ENCODE measurements around the gene SPATS2L.

Gene SPATS2L

GRCh38 chr2:200353874-200354273 lies 47.4 kb downstream of the SPATS2L start:
- no peak overlapping the region for H3K4me2 ChIP-seq (ENCODE audit: low read length)
- H3K4me1 ChIP-seq (ENCODE audit: control insufficient read depth, low read length) = no peaks in the 10 kb centered on the region
- no peak overlapping the region for H3K27ac ChIP-seq (ENCODE audit: low read depth, low read length)
- H3K79me2 ChIP-seq (ENCODE audit: control insufficient read depth, low read length) = no peaks in the 10 kb centered on the region
- no peaks in the 10 kb centered on the region for H3K9me2 ChIP-seq (replicated peaks; ENCODE audit: control insufficient read depth, low read length)
- H3K36me3 ChIP-seq (ENCODE audit: control insufficient read depth, low read length) = no peaks in the 10 kb centered on the region
- no peaks in the 10 kb centered on the region for H3F3A ChIP-seq (ENCODE audit: control insufficient read depth, insufficient read depth)
- no peak for TF ChIP-seq CTCF (IDR thresholded peaks at IDR 0.05; ENCODE audit: low read depth, low read length, poor library complexity, severe bottlenecking)
- TF ChIP-seq EZH2phosphoT487 (IDR thresholded peaks at IDR 0.05; ENCODE audit: borderline replicate concordance, low read length) = no peak
- H3K9me3 ChIP-seq (ENCODE audit: control insufficient read depth, insufficient read depth, low read length) = no peaks in the 10 kb centered on the region
- no peak overlapping the region for H3K4me3 ChIP-seq (ENCODE audit: low read length)
- H4K20me1 ChIP-seq (ENCODE audit: control insufficient read depth, insufficient read depth, low read depth, low read length) = no peaks in the 10 kb centered on the region
- H3K27me3 ChIP-seq (ENCODE audit: control insufficient read depth, low read length) = peaks cover 6% of the 10 kb centered on the region; the same call in 1 of the 2 replicates

- no peaks in the 10 kb centered on the region for H3K36me3 ChIP-seq (ENCODE audit: control insufficient read depth, low read length)
- no peaks in the 10 kb centered on the region for H3F3A ChIP-seq (ENCODE audit: control insufficient read depth, insufficient read depth)
- no peaks in the 10 kb centered on the region for H4K20me1 ChIP-seq (ENCODE audit: control insufficient read depth, insufficient read depth, low read depth, low read length)
- H3K4me3 ChIP-seq (ENCODE audit: low read length) = no peak overlapping the region
- no peaks in the 10 kb centered on the region for H3K4me1 ChIP-seq (ENCODE audit: control insufficient read depth, low read length)
- H3K27ac ChIP-seq (ENCODE audit: low read depth, low read length) = no peak overlapping the region
- peaks cover 6% of the 10 kb centered on the region; the same call in 1 of the 2 replicates for H3K27me3 ChIP-seq (ENCODE audit: control insufficient read depth, low read length)
- TF ChIP-seq CTCF (IDR thresholded peaks at IDR 0.05; ENCODE audit: low read depth, low read length, poor library complexity, severe bottlenecking) = no peak
- TF ChIP-seq EZH2phosphoT487 (IDR thresholded peaks at IDR 0.05; ENCODE audit: borderline replicate concordance, low read length) = no peak
- no peaks in the 10 kb centered on the region for H3K9me3 ChIP-seq (ENCODE audit: control insufficient read depth, insufficient read depth, low read length)
- no peak overlapping the region for H3K4me2 ChIP-seq (ENCODE audit: low read length)
- no peaks in the 10 kb centered on the region for H3K79me2 ChIP-seq (ENCODE audit: control insufficient read depth, low read length)
- no peaks in the 10 kb centered on the region for H3K9me2 ChIP-seq (replicated peaks; ENCODE audit: control insufficient read depth, low read length)
Observed at GRCh38 chr2:200354833-200355751, 48.6 kb downstream of the SPATS2L start.

- H3F3A ChIP-seq (ENCODE audit: control insufficient read depth, insufficient read depth) = no peaks in the 10 kb centered on the region
- H3K36me3 ChIP-seq (ENCODE audit: control insufficient read depth, low read length) = no peaks in the 10 kb centered on the region
- no peaks in the 10 kb centered on the region for H4K20me1 ChIP-seq (ENCODE audit: control insufficient read depth, insufficient read depth, low read depth, low read length)
- no peaks in the 10 kb centered on the region for H3K9me3 ChIP-seq (ENCODE audit: control insufficient read depth, insufficient read depth, low read length)
- H3K27me3 ChIP-seq (ENCODE audit: control insufficient read depth, low read length) = peaks cover 6% of the 10 kb centered on the region; the same call in 1 of the 2 replicates
- H3K27ac ChIP-seq (ENCODE audit: low read depth, low read length) = no peak overlapping the region
- H3K4me3 ChIP-seq (ENCODE audit: low read length) = no peak overlapping the region
- TF ChIP-seq CTCF (IDR thresholded peaks at IDR 0.05; ENCODE audit: low read depth, low read length, poor library complexity, severe bottlenecking) (no peak), EZH2phosphoT487 (IDR thresholded peaks at IDR 0.05; ENCODE audit: borderline replicate concordance, low read length) (no peak)
- H3K4me2 ChIP-seq (ENCODE audit: low read length) = no peak overlapping the region
- H3K9me2 ChIP-seq (replicated peaks; ENCODE audit: control insufficient read depth, low read length) = no peaks in the 10 kb centered on the region
- H3K79me2 ChIP-seq (ENCODE audit: control insufficient read depth, low read length) = no peaks in the 10 kb centered on the region
- H3K4me1 ChIP-seq (ENCODE audit: control insufficient read depth, low read length) = no peaks in the 10 kb centered on the region
Observed at GRCh38 chr2:200356321-200356720, 49.8 kb downstream of the SPATS2L start.
